HEK293 (cell line): ENCODE data around the gene C2orf81.

Experiments
- CTCF ChIA-PET: fragments of 350-600 bp; formaldehyde crosslinking; extraction: SDS; loops from one replicate; lab custom pipeline; 2021; ENCODE audit warnings: antibody characterized with exemption; lab: Yijun Ruan, JAX
- POLR2A ChIA-PET: fragments of 300-600 bp; formaldehyde crosslinking; extraction: SDS; loops from one replicate; lab custom pipeline; 2020; ENCODE audit warnings: antibody characterized with exemption, inconsistent platforms; lab: Yijun Ruan, JAX
- H3K27ac ChIP-seq: fragments of 200-500 bp; sonication (Bioruptor generic); 2 replicates; pipeline ENCODE4 v1.5.1; 2014; ENCODE audit warnings: low read depth, low read length, control low read depth, inconsistent platforms; ENCODE audit errors: extremely low read depth
- H3K36me3 ChIP-seq, 2 experiments: fragments of 200-500 bp in 1 of 2; sonication (Bioruptor generic) in 1 of 2; 1 replicate in 1 of 2; 2 replicates in 1 of 2; pipeline ENCODE4 v1.5.1; 2014 to 2017; ENCODE audit warnings: inconsistent platforms in 2 of 2, low read length in 2 of 2; ENCODE audit not compliant: control insufficient read depth in 2 of 2, insufficient read depth in 1 of 2
- H3K4me1 ChIP-seq: fragments of 200-500 bp; sonication (Bioruptor generic); 2 replicates; pipeline ENCODE4 v1.5.1; 2014; ENCODE audit warnings: mild to moderate bottlenecking, low read length, inconsistent platforms; ENCODE audit not compliant: control insufficient read depth, insufficient read depth
- H3K4me3 ChIP-seq: 2 replicates; pipeline ENCODE4 v1.5.1; 2011; ENCODE audit warnings: low read depth, mild to moderate bottlenecking, control low read depth, low read length, moderate library complexity
- H3K9me3 ChIP-seq: fragments of 200-500 bp; sonication (Bioruptor generic); 2 replicates; pipeline ENCODE4 v1.5.1; 2014; ENCODE audit warnings: low read depth, low read length, inconsistent platforms; ENCODE audit not compliant: control insufficient read depth, insufficient read depth
- EGR2 ChIP-seq: fragments of 450-650 bp; formaldehyde crosslinking; IDR thresholded peaks from 2 replicates; pipeline ENCODE4 v1.5.1; 2016; ENCODE audit warnings: low read depth, missing biosample characterization, missing genetic modification characterization
- ELK4 ChIP-seq: IDR thresholded peaks from 2 replicates; pipeline ENCODE4 v1.6.1; 2011; ENCODE audit warnings: mild to moderate bottlenecking, low read depth, low read length, borderline replicate concordance
- GLI2 ChIP-seq: fragments of 450-650 bp; formaldehyde crosslinking; IDR thresholded peaks from 2 replicates; pipeline ENCODE4; 2017; ENCODE audit warnings: missing biosample characterization, missing genetic modification characterization, low read depth, borderline replicate concordance
- GLI4 ChIP-seq: fragments of 450-650 bp; formaldehyde crosslinking; IDR thresholded peaks from 2 replicates; pipeline ENCODE4 v1.5.1; 2016; ENCODE audit warnings: missing biosample characterization, missing genetic modification characterization
- HOXC10 ChIP-seq: sonication (generic); formaldehyde crosslinking; IDR thresholded peaks from 2 replicates; pipeline ENCODE4 v1.8.1; 2023; ENCODE audit warnings: mild to moderate bottlenecking, missing genetic modification reagents
- IKZF3 ChIP-seq: fragments of 450-650 bp; IDR thresholded peaks from 2 replicates; pipeline ENCODE4 v1.5.0; 2018; ENCODE audit warnings: missing biosample characterization, mild to moderate bottlenecking, missing genetic modification characterization, moderate library complexity
- KLF1 ChIP-seq: fragments of 450-650 bp; formaldehyde crosslinking; IDR thresholded peaks from 2 replicates; pipeline ENCODE4 v1.5.1; 2016; ENCODE audit warnings: missing biosample characterization, missing genetic modification characterization
- KLF10 ChIP-seq: fragments of 450-650 bp; IDR thresholded peaks from 2 replicates; pipeline ENCODE4 v1.5.1; 2018; ENCODE audit warnings: missing biosample characterization, mild to moderate bottlenecking, missing genetic modification characterization
- KLF17 ChIP-seq: fragments of 450-650 bp; formaldehyde crosslinking; IDR thresholded peaks from 2 replicates; pipeline ENCODE4 v1.5.1; 2016; ENCODE audit warnings: missing biosample characterization, missing genetic modification characterization
- OVOL3 ChIP-seq: fragments of 450-650 bp; formaldehyde crosslinking; IDR thresholded peaks from 2 replicates; pipeline ENCODE4 v1.5.1; 2016; ENCODE audit warnings: missing biosample characterization, missing genetic modification characterization
- RBAK ChIP-seq: fragments of 450-650 bp; formaldehyde crosslinking; IDR thresholded peaks from 2 replicates; pipeline ENCODE4 v1.5.1; 2016; ENCODE audit warnings: missing biosample characterization, missing genetic modification characterization
- WT1 ChIP-seq: fragments of 450-650 bp; formaldehyde crosslinking; IDR thresholded peaks from 2 replicates; pipeline ENCODE4 v1.5.1; 2016; ENCODE audit warnings: missing biosample characterization, missing genetic modification characterization
- ZBTB17 ChIP-seq: fragments of 450-650 bp; formaldehyde crosslinking; IDR thresholded peaks from 2 replicates; pipeline ENCODE4 v1.5.1; 2016; ENCODE audit warnings: missing biosample characterization, missing genetic modification characterization
- ZNF10 ChIP-seq: fragments of 450-650 bp; formaldehyde crosslinking; IDR thresholded peaks from 2 replicates; pipeline ENCODE4 v1.5.1; 2017; ENCODE audit warnings: missing biosample characterization, missing genetic modification characterization
- ZNF133 ChIP-seq: fragments of 450-650 bp; formaldehyde crosslinking; IDR thresholded peaks from 2 replicates; pipeline ENCODE4 v1.5.1; 2016; ENCODE audit warnings: missing biosample characterization, missing genetic modification characterization
- ZNF148 ChIP-seq: fragments of 450-650 bp; formaldehyde crosslinking; IDR thresholded peaks from 2 replicates; pipeline ENCODE4 v1.5.0; 2017; ENCODE audit warnings: missing biosample characterization, missing genetic modification characterization, borderline replicate concordance
- ZNF157 ChIP-seq: fragments of 450-650 bp; formaldehyde crosslinking; IDR thresholded peaks from 2 replicates; pipeline ENCODE4 v1.5.1; 2016; ENCODE audit warnings: missing biosample characterization, missing genetic modification characterization
- ZNF184 ChIP-seq: fragments of 450-650 bp; IDR thresholded peaks from 2 replicates; pipeline ENCODE4 v1.5.1; 2018; ENCODE audit warnings: missing biosample characterization, mild to moderate bottlenecking, missing genetic modification characterization
- ZNF239 ChIP-seq: fragments of 450-650 bp; formaldehyde crosslinking; IDR thresholded peaks from 2 replicates; pipeline ENCODE4 v1.5.1; 2016; ENCODE audit warnings: missing biosample characterization, missing genetic modification characterization
- ZNF266 ChIP-seq: fragments of 450-650 bp; formaldehyde crosslinking; IDR thresholded peaks from 2 replicates; pipeline ENCODE4 v1.5.1; 2016; ENCODE audit warnings: missing biosample characterization, missing genetic modification characterization, low read depth
- ZNF366 ChIP-seq: fragments of 450-650 bp; formaldehyde crosslinking; conservative IDR thresholded peaks from 2 replicates; pipeline ENCODE4 v1.5.1; 2016; ENCODE audit warnings: missing biosample characterization, missing genetic modification characterization
- ZNF473 ChIP-seq: fragments of 450-650 bp; formaldehyde crosslinking; IDR thresholded peaks from 2 replicates; pipeline ENCODE4 v1.5.1; 2017; ENCODE audit warnings: missing biosample characterization, missing genetic modification characterization
- ZNF513 ChIP-seq: fragments of 450-650 bp; IDR thresholded peaks from 2 replicates; pipeline ENCODE4 v1.5.1; 2018; ENCODE audit warnings: missing biosample characterization, missing genetic modification characterization
- ZNF544 ChIP-seq: fragments of 450-650 bp; formaldehyde crosslinking; IDR thresholded peaks from 2 replicates; pipeline ENCODE4 v1.5.0; 2017; ENCODE audit warnings: missing biosample characterization, missing genetic modification characterization
- ZNF571 ChIP-seq: fragments of 450-650 bp; formaldehyde crosslinking; IDR thresholded peaks from 2 replicates; pipeline ENCODE4 v1.5.0; 2017; ENCODE audit warnings: missing biosample characterization, missing genetic modification characterization
- ZNF600 ChIP-seq: fragments of 450-650 bp; formaldehyde crosslinking; IDR thresholded peaks from 2 replicates; pipeline ENCODE4 v1.5.1; 2016; ENCODE audit warnings: missing biosample characterization, missing genetic modification characterization
- ZNF610 ChIP-seq: fragments of 450-650 bp; formaldehyde crosslinking; IDR thresholded peaks from 2 replicates; pipeline ENCODE4 v1.5.1; 2016; ENCODE audit warnings: missing biosample characterization, missing genetic modification characterization, borderline replicate concordance
- ZNF629 ChIP-seq: fragments of 450-650 bp; formaldehyde crosslinking; IDR thresholded peaks from 2 replicates; pipeline ENCODE4 v1.5.1; 2017; ENCODE audit warnings: missing biosample characterization, missing genetic modification characterization
- ZNF76 ChIP-seq: fragments of 450-650 bp; formaldehyde crosslinking; IDR thresholded peaks from 2 replicates; pipeline ENCODE4; 2016; ENCODE audit warnings: low read depth, missing biosample characterization, missing genetic modification characterization, borderline replicate concordance
- ZSCAN4 ChIP-seq: fragments of 450-650 bp; formaldehyde crosslinking; IDR thresholded peaks from 2 replicates; pipeline ENCODE4 v1.5.1; 2017; ENCODE audit warnings: missing biosample characterization, missing genetic modification characterization

C2orf81 gene

GRCh38 chr2:74373985-74374384, 47.4 kb downstream of the C2orf81 start:
- TF ChIP-seq KLF10 (tag by site-specific recombination) (no peak), EGR2 (tag by site-specific recombination) (no peak), ZNF610 (tag by site-specific recombination) (no peak), ZNF157 (tag by site-specific recombination) (no peak), ZNF266 (tag by site-specific recombination) (no peak), ZNF366 (tag by site-specific recombination) (no peak), ZNF571 (tag by site-specific recombination) (no peak), ZNF133 (tag by site-specific recombination) (no peak), ZNF239 (no peak), ZNF184 (tag by site-specific recombination) (no peak), ZNF473 (tag by site-specific recombination) (no peak)
- Histone ChIP-seq H3K27ac (no peak overlapping the region), H3K4me3 (no peak overlapping the region), H3K36me3 (peaks cover 3 to 60% of the 10 kb centered on the region in 2 experiments; a peak in 2 of 3 replicates), H3K9me3 (no peaks in the 10 kb centered on the region), H3K4me1 (peaks cover 21% of the 10 kb centered on the region)
- ChIA-PET POLR2A (interaction anchor here (0.7 to 1.7 kb wide), 3 partner anchors 17 to 637 kb away, joined by 3 to 6 read pairs (median 4); partner anchors contain the start of gene TPRKB), CTCF (interaction anchor here (3.2 kb wide), 1 partner anchor 18 kb away, joined by 11 read pairs; no protein-coding TSS in a partner anchor)

GRCh38 chr2:74373221-74373676, 48.2 kb downstream of the C2orf81 start:
- H3K4me3 ChIP-seq = no peak overlapping the region
- CTCF ChIA-PET = interaction anchor here (3.2 kb wide), 1 partner anchor 18 kb away, joined by 11 read pairs; no protein-coding TSS in a partner anchor
- peaks cover 21% of the 10 kb centered on the region for H3K4me1 ChIP-seq
- TF ChIP-seq WT1 (tag by site-specific recombination) (peak; percentile 67), GLI2 (tag by site-specific recombination) (no peak), HOXC10 (CRISPR knock-in tag) (no peak), ZNF544 (tag by site-specific recombination) (no peak), ZNF10 (tag by site-specific recombination) (0 out of 2 replicates have a peak, but pooled peaks have one; percentile 44), ELK4 (no peak), KLF1 (tag by site-specific recombination) (peak; percentile 56), ZNF513 (tag by site-specific recombination) (no peak), ZBTB17 (tag by site-specific recombination) (peak; percentile 48; the same call in 1 of the 2 replicates), KLF17 (tag by site-specific recombination) (0 out of 2 replicates have a peak, but pooled peaks have one; percentile 19), ZNF629 (tag by site-specific recombination) (no peak), ZSCAN4 (no peak), RBAK (no peak), ZNF76 (peak; percentile 40; the same call in 1 of the 2 replicates), GLI4 (no peak), ZNF600 (tag by site-specific recombination) (peak; percentile 72), ZNF148 (tag by site-specific recombination) (no peak), OVOL3 (tag by site-specific recombination) (no peak), IKZF3 (tag by site-specific recombination) (0 out of 2 replicates have a peak, but pooled peaks have one; percentile 22)
- TF ChIP-seq, all 188 proteins: peak for 8
- Histone ChIP-seq H3K27ac (no peak overlapping the region), H3K9me3 (no peaks in the 10 kb centered on the region), H3K36me3 (peaks cover 4 to 68% of the 10 kb centered on the region in 2 experiments; a peak in 2 of 3 replicates)
- POLR2A ChIA-PET = no interaction called here
